Measurements from ENCODE around the gene PWP1.
A peak's percentile ranks its signal among the peaks of the same experiment; 100 is the strongest.

Gene PWP1

GRCh38 chr12:107685360-107686248 is at the start of gene PWP1:
Gene PWP1, plus strand, starts transcription at chr12:107685799. Its CDS starts 101 bp downstream, at chr12:107685900.
- peak; percentile 87 to 92 for DNase-seq

- no peak for DNase-seq
Observed at GRCh38 chr12:107641154-107641553, 44.4 kb upstream of the PWP1 start.

- no peak for DNase-seq
Observed at GRCh38 chr12:107642240-107642639, 43.4 kb upstream of the PWP1 start.

GRCh38 chr12:107645630-107646333 is 39.8 kb upstream of the PWP1 start:
- DNase-seq = peak in 1 of 2 experiments; percentile 49

GRCh38 chr12:107646436-107646835 is 39.2 kb upstream of the PWP1 start:
- DNase-seq = peak; percentile 26 to 28

GRCh38 chr12:107649661-107650061 is 35.9 kb upstream of the PWP1 start:
- DNase-seq = no peak

- DNase-seq = peak; percentile 29 to 63
Observed at GRCh38 chr12:107650977-107651376, 34.6 kb upstream of the PWP1 start.

- no peak for DNase-seq
Observed at GRCh38 chr12:107651571-107652449, 33.8 kb upstream of the PWP1 start.

- no peak for DNase-seq
Observed at GRCh38 chr12:107653519-107653918, 32.1 kb upstream of the PWP1 start.

GRCh38 chr12:107654873-107655272 is 30.7 kb upstream of the PWP1 start:
- DNase-seq = no peak

- DNase-seq = peak; percentile 26 to 57
Observed at GRCh38 chr12:107655281-107656065, 30.1 kb upstream of the PWP1 start.

GRCh38 chr12:107656302-107656701 is 29.3 kb upstream of the PWP1 start:
- DNase-seq = no peak

GRCh38 chr12:107657133-107657532 is 28.5 kb upstream of the PWP1 start:
- no peak for DNase-seq

- no peak for DNase-seq
Observed at GRCh38 chr12:107657621-107658020, 28.0 kb upstream of the PWP1 start.

- DNase-seq = no peak
Observed at GRCh38 chr12:107660235-107660634, 25.4 kb upstream of the PWP1 start.

GRCh38 chr12:107660861-107661415 is 24.7 kb upstream of the PWP1 start:
- DNase-seq = no peak

GRCh38 chr12:107661830-107662229 is 23.8 kb upstream of the PWP1 start:
- DNase-seq = no peak

GRCh38 chr12:107662484-107662883 is 23.1 kb upstream of the PWP1 start:
- DNase-seq = no peak

- DNase-seq = no peak
Observed at GRCh38 chr12:107663277-107663676, 22.3 kb upstream of the PWP1 start.

GRCh38 chr12:107666009-107666408 is 19.6 kb upstream of the PWP1 start:
- DNase-seq = no peak

GRCh38 chr12:107667464-107667863 is 18.1 kb upstream of the PWP1 start:
- DNase-seq = no peak
